ENCODE results near the gene BPTF. TPM values are rescaled to one million over a fixed set of nuclear protein-coding genes. Genes with fewer than 3 reads are reported as not detected.

Gene BPTF
- total and polyA plus RNA-seq, 2 of the 13 experiments (the other 11 are each of a cell fraction or from before 2014, with no cell fraction given), result 43.5 to 66.1 TPM

GRCh38 chr17:67779098-67779672, 46.1 kb upstream of the BPTF start (continued):
- TF ChIP-seq REST (IDR thresholded peaks at IDR 0.05; ENCODE audit: borderline replicate concordance in 1 of 2, low read depth in 1 of 2, low read length in 2 of 2) (no peak), ZNF441 (CRISPR knock-in tag; IDR thresholded peaks at IDR 0.05; ENCODE audit: borderline replicate concordance) (peak; percentile 83; the same call in 1 of the 2 replicates), CTCF (CRISPR knock-in tag; IDR thresholded peaks at IDR 0.05) (peak; percentile 83), ZNF512 (CRISPR knock-in tag; IDR thresholded peaks at IDR 0.05) (peak; percentile 74; the same call in 1 of the 2 replicates), CBX5 (CRISPR knock-in tag; IDR thresholded peaks at IDR 0.05; ENCODE audit: borderline replicate concordance) (0 out of 2 replicates have a peak, but pooled peaks have one; percentile 30), ZNF780A (CRISPR knock-in tag; IDR thresholded peaks at IDR 0.05) (no peak), ASH2L (IDR thresholded peaks at IDR 0.05; ENCODE audit: insufficient read length, low read depth, low read length) (peak; percentile 27), ZNF225 (CRISPR knock-in tag; IDR thresholded peaks at IDR 0.05) (peak; percentile 47; the same call in 1 of the 2 replicates), GFI1 (CRISPR knock-in tag; IDR thresholded peaks at IDR 0.05; ENCODE audit: borderline replicate concordance) (peak; percentile 55; the same call in 1 of the 2 replicates), ZFY (CRISPR knock-in tag; IDR thresholded peaks at IDR 0.05) (peak; percentile 37; the same call in 1 of the 2 replicates), ZBTB7B (CRISPR knock-in tag; IDR thresholded peaks at IDR 0.05) (peak; percentile 80), ZGPAT (CRISPR knock-in tag; IDR thresholded peaks at IDR 0.05) (0 out of 2 replicates have a peak, but pooled peaks have one; percentile 49), SKI (IDR thresholded peaks at IDR 0.05; ENCODE audit: partially characterized antibody) (peak; percentile 15), NFKBIZ (CRISPR knock-in tag; IDR thresholded peaks at IDR 0.05) (no peak), ZNF674 (CRISPR knock-in tag; IDR thresholded peaks at IDR 0.05; ENCODE audit: low read depth) (no peak), ISL2 (CRISPR knock-in tag; IDR thresholded peaks at IDR 0.05) (no peak), HNRNPLL (IDR thresholded peaks at IDR 0.05; ENCODE audit: low read depth, low read length, poor library complexity, severe bottlenecking) (peak; percentile 47), MEF2D (CRISPR knock-in tag; IDR thresholded peaks at IDR 0.05) (no peak), BATF2 (CRISPR knock-in tag; IDR thresholded peaks at IDR 0.05) (no peak), PHF20 (CRISPR knock-in tag; IDR thresholded peaks at IDR 0.05) (peak; percentile 21; the same call in 1 of the 2 replicates)

Measured in HepG2 (cell line).